Measurements from ENCODE around the gene CDHR3.
"Not testable (repeated sequence)": the region's sequence is repeated elsewhere in the genome, so short reads cannot be mapped to it uniquely, and the experiment has no call there.

CDHR3 gene

GRCh38 chr7:106001196-106001595 lies 38.1 kb downstream of the CDHR3 start:
- DNase-seq = no peak

DNA sequence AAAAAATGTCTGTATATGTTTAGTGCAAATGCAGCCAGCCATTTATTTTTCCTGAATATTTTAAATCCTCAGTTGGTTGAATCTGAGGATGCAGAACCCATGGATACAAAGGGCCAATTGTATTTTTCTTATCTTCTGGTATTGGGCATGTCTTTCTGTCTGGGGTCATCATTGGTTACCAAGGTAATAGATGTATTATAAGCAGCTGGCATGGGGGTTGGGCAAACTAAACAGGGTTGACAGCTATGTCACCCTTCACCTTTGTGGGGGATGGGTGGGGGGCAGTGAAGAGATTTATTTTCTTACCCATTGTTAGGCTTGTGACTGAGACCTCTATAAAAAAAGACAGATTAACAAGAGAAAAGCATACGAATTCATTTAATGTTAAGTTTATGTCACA lies 38.8 kb downstream of the CDHR3 start:
- DNase-seq = no peak

GRCh38 chr7:106003525-106004064 lies 40.5 kb downstream of the CDHR3 start:
- no peak for DNase-seq

GRCh38 chr7:106006906-106007305 lies 43.8 kb downstream of the CDHR3 start:
- DNase-seq = no peak

DNA sequence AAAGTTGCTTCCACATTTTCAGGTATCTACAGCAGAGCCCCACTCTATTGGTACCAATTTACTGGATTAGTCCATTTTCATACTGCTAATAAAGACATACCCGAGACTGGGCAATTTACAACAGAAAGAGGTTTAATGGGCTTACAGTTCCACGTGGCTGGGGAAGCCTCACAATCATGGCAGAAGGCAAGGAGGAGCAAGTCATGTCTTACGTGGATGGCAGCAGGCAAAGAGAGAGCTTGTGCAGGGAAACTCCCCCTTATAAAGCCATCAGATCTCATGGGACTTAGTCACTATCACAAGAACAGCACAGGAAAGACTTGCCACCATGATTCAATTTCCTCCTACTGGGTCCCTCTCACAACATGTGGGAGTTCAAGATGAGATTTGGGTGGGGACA lies 44.7 kb downstream of the CDHR3 start:
- DNase-seq = not testable (repeated sequence)

GRCh38 chr7:106009503-106010226 lies 46.6 kb downstream of the CDHR3 start:
- no peak for DNase-seq

GRCh38 chr7:106010331-106010730 lies 47.3 kb downstream of the CDHR3 start:
- no peak for DNase-seq

DNA sequence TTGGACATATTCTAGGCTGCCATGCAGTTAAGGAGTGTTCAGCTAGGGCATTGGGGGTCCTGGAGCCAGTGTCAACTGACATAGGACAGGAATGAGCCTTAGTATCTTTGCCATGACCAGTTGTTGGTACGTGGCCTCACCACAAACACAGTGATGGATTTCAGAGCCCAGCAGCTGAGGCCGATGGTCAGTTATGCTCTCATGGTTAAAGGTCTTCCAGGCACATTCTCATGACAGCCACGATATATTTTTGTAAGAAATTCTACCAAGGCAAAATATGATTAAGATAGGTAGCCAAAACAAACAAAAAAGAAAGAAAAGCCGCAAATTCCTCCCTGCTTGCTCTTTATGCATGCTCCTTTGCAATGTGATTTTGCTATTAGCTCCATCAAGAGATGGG lies 47.8 kb downstream of the CDHR3 start:
- DNase-seq = no peak

GRCh38 chr7:106012184-106012583 lies 49.1 kb downstream of the CDHR3 start:
- DNase-seq = no peak

DNA sequence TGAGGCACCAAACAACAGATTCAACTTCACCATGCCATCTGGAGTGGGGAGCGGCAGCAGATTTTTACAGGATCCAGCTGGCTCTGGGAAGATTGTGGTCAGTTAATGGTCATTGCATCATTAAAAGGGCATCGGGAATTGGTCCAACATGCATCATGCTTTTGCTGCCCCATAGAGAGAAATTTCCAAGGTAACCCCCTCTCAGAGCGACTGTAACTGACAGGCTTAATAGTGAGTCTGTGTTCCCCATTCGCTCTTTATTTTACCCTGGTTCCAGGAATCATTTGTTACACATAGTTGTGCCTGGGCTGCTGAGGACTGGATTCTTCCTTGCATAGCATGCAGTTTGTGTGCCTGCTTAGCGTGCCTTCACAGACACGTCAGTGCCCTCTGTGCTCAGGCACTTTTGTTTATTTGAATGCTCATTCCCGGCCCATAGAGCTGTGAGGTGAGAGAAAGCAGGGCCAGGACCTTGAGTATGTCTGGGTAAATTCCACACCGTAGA lies 49.9 kb downstream of the CDHR3 start:
- no peak for DNase-seq

DNA sequence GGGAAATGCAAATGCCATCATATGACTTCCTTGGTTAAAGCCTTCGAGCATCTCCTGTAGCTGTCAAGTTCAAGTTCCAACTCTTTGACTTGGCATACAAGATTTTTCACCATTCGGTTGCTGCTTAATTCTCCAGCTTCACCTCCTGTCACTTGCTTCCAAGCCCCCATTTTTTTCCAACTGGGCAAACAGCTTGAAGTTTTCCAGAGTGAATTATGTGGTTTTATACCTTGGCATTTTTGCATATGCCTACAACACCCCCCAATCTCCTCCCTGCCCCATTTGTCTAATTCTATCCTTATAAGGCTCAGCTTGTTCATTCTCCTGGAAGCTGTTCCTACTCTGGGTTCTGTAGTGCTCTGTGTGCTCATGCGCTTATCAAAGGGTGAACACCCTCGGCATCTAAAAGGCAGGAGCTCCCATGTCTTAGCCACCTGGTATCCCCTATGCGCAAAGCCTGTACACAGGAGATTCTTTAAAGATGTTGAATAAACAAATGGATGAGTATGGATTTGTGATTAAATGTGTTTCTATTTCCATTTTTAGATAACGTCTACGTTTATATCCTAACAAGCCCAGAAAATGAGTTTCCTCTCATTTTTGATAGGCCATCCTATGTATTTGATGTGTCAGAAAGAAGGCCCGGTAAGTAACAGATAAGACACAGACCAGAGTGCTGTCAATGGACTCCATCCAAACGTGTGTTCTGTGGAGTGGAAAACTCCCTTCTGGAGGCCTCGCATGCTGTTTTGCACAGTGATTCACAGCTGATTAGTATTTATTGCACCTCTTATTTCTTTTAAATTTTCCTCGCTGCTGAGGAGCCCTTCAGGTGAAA lies 52.5 kb downstream of the CDHR3 start:
- no peak for DNase-seq

DNA sequence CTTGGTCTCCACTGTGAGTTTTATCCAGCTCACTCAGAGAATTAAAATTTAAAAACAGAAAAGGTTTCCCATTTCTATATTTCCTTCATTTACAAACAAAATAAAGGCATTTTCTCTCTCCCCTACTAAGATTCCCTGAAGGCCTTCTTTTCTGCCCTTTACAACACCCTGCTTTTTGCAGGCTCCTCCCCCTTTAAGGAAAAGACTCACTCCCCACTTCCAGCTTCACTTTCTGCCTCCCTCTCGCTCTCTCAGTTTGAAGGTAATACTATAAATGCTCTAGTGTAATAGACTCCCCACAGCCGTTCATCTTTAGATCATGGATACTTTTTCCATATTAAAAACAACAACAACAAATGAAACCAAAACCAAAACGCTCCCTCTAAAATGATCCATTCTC lies 53.3 kb downstream of the CDHR3 start:
- no peak for DNase-seq

GRCh38 chr7:106017657-106018056 lies 54.6 kb downstream of the CDHR3 start:
- no peak for DNase-seq

DNA sequence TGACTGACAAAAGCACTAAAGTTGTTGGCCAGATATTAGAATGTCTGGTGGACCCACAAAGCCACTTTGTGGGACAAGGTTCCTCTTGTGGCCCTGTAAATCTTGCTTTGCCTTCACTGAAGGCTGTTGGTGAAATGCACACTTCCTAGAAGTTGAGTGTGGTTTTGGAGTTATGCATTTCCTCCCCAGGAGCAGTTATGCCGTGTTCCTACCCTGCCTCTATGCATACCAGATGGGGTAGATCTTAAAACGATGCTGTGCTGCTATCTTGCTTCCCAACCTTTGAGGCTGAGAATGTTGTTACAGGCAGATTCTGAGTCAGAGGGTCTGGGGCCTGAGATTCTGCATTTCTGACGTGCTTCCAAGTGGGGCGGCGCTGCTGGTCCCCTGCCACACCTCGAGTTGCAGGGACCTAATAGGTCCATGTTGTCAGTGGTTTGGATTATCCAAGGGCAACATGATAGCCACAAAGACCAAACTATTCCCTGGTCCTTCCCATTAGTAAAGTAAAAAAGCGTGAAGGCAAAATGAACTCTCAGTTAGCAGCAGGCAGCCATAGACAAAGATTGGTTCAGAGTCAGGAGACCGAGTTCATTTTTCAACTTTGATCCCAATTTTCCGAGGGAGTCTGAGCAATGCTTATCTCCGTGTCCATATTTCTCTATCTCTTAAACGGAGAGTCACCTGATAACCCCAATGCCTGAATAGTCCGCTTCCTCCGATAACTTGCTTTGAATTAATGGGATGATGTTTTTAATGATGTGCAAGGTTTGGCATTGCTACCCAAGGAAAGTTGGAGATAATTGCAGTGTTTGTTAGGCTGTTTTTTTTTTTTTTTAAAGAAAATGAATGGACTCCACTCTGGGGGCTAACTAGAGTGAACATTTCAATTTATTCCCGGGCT lies 55.8 kb downstream of the CDHR3 start:
- DNase-seq = no peak

GRCh38 chr7:106019470-106019820 lies 56.4 kb downstream of the CDHR3 start:
- no peak for DNase-seq

DNA sequence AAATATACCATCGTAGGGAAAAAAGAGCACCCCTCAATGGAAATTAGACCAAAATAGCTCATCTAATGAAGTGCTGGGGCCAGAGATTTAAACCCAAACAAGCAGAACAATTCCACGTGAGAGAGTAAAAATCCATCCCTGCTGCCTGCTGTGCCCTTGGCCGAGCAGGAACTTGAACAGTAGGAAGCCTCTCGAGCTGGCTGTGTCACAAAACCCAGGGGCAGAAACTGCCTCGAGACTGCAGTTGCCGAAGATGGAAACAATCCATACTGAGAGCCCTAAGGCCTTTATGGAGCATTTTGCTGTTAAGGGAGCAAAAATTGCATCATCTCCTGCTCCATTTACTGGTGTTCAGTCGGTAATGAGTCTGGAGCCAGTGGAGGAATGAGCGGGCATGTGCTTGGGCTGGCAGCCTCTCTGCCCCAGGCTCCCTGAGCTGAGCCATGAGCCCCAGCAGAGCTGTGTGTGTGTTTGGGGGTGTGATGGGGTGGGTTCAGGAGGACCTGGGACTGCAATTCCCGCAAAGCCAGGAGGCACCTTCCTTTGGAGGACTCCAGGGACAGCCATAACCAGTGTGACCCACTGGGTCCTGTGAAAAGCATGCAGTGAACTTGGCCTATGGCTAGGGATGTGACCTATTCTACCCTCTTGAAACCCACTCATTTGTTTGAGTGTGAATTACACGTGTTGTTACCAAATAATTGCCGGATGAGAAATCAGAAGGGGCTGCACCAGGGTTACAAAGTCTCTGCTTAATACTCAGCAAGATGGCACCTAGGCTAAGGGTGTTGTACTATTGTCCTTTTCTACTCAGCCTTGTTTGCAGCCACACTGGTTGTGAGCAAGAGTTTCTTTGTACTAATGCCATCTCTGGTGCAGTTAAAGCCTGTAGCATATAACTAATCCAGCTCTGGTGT lies 58.3 kb downstream of the CDHR3 start:
- no peak for DNase-seq

DNA sequence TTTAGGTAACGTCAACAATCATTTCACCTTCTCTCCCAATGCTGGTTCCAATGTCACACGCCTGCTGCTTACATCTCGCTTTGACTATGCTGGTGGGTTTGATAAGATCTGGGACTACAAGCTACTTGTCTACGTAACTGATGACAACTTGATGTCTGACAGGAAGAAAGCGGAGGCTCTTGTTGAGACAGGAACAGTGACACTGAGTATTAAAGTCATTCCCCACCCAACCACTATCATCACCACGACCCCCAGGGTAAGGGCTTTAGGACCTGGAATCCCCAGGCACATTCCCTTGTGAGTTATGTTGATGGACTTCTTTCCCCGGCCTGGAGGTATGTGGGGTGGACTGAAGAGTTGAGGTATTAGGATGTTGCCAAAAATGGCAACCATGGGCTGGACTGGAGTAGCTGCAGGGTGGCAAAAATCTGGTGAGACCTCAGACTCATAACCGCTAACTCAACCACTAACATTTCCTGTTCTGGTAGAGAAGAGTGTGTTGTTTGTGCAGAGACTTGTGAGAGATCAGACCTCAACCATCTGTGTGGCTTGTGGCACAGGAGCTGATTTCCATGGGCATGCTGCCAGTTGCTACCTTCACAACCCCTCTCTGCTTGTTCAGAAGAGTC lies 59.2 kb downstream of the CDHR3 start:
- no peak for DNase-seq

DNA sequence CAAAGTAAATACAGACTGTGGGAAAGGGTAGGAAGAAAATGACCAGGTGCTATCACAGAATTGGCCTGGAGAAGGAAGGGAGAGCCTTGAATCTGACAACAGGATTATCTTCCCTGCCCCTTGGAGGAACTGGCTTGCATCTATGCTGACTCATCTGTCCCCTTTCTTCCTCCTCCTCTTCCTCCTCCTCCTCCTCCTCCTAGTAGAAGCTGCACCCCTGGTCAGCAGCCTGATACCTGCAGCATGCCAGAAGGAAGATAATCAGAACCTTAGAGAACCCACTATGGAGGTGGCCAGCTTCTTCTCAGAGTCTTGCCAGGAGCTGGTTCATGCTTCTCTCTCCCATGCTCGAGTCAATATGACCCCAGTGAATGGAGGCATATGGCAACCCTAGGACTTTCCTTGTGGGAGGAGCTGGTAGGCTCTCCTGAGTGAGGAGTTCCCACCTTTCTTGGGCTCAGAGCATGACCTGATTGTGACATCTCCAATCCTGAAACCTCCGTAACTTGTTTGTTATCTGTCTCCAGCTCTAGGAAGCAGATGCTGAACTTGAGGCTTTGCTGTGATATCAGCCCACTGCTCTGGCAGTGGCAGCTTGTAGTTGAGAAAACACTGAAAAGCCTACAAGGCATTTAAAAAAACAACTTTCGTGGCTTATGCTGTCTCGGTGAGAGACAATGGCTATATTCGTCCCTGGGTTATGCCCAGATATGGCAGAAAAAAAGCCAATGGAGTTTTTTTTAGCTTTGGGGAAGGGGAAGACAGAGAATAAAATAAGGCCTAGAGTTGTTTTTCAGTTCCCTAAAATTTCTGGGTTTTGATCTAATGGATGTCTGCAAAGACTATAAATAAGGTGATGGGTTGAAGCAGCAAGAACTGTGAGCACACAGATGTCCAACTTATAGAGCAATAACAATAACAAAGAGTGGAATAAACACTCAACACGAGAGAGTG lies 60.6 kb downstream of the CDHR3 start:
- no peak for DNase-seq

DNA sequence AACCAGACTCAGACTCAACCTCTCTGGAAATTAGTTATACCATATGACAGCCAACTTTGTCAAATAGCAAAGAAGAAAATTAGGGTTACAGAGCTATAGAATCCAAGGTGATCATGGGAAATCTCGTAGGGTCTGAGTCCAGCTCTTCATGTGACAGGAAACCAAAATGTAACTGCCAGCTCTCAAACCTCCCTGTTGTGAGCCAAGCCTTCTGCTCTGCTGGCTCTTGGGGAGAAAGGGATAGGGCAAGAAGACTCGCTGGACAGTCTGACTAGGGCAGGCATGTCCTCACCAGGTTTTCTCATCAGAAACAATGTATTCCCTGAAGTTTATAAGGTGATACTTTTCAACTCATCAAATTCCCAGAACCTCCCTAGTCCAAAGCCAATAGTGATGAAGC lies 63.0 kb downstream of the CDHR3 start:
- DNase-seq = no peak

- DNase-seq = no peak
Observed at GRCh38 chr7:106029451-106029850, 66.4 kb downstream of the CDHR3 start.
